Mucosa of stomach (tissue), 1 donor: ENCODE data around the gene CD27.

ENCODE experiments used
- H3K27me3 ChIP-seq: one replicate; pipeline ENCODE4 v1.7.0; 2013; ENCODE audit warnings: mild to moderate bottlenecking, low read length; ENCODE audit not compliant: control insufficient read depth, insufficient read depth
- H3K36me3 ChIP-seq: one replicate; pipeline ENCODE4 v1.7.0; 2013; ENCODE audit warnings: low read length; ENCODE audit not compliant: control insufficient read depth, insufficient read depth
- H3K4me1 ChIP-seq: one replicate; pipeline ENCODE4 v1.7.0; 2013; ENCODE audit warnings: mild to moderate bottlenecking, low read length; ENCODE audit not compliant: control insufficient read depth, insufficient read depth
- H3K4me3 ChIP-seq: one replicate; pipeline ENCODE4 v1.7.0; 2013; ENCODE audit warnings: low read length
- H3K9ac ChIP-seq: one replicate; pipeline ENCODE4 v1.7.0; 2013; ENCODE audit warnings: mild to moderate bottlenecking, low read length, moderate library complexity
- H3K9me3 ChIP-seq: one replicate; pipeline ENCODE4 v1.7.0; 2013; ENCODE audit warnings: mild to moderate bottlenecking, low read length, moderate library complexity; ENCODE audit not compliant: control insufficient read depth
- donor health status: Pancreatic carcinoma.

Gene CD27

DNA sequence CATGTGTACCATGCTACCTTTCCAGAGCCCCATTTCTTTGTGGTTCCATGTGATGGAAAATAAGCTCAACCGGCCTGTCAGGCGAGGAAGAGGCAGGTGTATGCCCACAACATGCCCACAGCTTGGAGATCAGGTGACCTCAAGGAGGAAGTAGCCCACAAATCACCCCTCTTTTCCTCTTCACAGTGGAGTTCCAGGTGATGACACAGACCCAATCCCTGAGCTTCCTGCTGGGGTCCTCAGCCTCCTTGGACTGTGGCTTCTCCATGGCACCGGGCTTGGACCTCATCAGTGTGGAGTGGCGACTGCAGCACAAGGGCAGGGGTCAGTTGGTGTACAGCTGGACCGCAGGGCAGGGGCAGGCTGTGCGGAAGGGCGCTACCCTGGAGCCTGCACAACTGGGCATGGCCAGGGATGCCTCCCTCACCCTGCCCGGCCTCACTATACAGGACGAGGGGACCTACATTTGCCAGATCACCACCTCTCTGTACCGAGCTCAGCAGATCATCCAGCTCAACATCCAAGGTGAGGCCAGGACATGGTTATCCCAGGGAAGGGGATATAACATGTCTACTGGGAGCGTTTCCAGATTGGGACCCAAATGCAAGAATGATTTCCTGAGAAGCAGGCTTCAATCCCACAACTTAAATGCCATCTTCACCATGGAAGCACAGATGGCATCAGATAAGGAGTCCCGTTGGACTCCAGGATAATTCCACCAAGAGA lies 12.6 kb downstream of the CD27 start:
- peaks cover 19% of the 10 kb centered on the region for H3K4me1 ChIP-seq
- H3K4me3 ChIP-seq, result no peak overlapping the region
- peaks cover 38% of the 10 kb centered on the region for H3K36me3 ChIP-seq
- H3K9me3 ChIP-seq, result no peaks in the 10 kb centered on the region
- H3K9ac ChIP-seq, result no peak overlapping the region
- no peaks in the 10 kb centered on the region for H3K27me3 ChIP-seq

DNA sequence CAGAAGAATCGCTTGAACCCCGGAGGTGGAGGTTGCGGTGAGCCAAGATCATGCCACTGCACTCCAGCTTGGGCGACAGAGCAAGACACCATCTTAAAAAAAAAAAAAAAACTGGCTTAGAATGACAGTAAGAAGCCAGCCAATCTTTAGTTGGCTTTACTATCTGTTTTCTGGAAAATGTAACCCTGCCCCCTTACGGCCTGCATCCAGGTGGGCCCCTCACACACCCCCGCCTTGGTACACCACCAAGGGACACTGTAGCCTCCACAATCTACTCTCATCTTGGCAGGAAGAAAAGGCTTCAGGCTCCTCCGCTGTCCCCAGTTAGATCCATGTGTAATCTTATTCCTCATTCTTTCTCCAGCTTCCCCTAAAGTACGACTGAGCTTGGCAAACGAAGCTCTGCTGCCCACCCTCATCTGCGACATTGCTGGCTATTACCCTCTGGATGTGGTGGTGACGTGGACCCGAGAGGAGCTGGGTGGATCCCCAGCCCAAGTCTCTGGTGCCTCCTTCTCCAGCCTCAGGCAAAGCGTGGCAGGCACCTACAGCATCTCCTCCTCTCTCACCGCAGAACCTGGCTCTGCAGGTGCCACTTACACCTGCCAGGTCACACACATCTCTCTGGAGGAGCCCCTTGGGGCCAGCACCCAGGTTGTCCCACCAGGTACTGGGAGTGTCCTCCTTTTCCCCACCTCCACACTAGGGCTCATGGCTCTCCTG lies 13.7 kb downstream of the CD27 start:
- peaks cover 38% of the 10 kb centered on the region for H3K36me3 ChIP-seq
- no peaks in the 10 kb centered on the region for H3K27me3 ChIP-seq
- peaks cover 9% of the 10 kb centered on the region for H3K4me1 ChIP-seq
- no peak overlapping the region for H3K9ac ChIP-seq
- H3K4me3 ChIP-seq, result no peak overlapping the region
- no peaks in the 10 kb centered on the region for H3K9me3 ChIP-seq

DNA sequence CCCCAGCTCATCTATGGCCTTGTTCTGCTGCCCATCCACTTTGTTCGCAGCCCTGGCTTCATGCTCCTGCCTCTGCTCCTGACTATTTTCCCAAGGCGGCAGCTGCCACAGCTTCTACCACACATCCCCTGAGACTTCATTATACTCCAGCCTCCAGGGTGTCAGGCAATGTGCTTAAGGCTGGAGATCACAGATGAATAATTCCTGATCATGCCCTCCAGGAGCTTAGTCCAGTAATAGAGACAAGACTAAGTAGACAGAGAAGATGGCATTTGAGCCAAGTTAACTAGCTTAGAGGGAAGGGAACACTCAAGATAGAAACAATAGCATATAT lies 14.2 kb downstream of the CD27 start:
- Histone ChIP-seq H3K4me1 (peaks cover 8% of the 10 kb centered on the region), H3K4me3 (no peak overlapping the region), H3K9ac (no peak overlapping the region), H3K9me3 (no peaks in the 10 kb centered on the region), H3K27me3 (no peaks in the 10 kb centered on the region), H3K36me3 (peaks cover 40% of the 10 kb centered on the region)

GRCh38 chr12:6460751-6461371 lies 16.1 kb downstream of the CD27 start:
- no peaks in the 10 kb centered on the region for H3K9me3 ChIP-seq
- no peak overlapping the region for H3K4me3 ChIP-seq
- peaks cover 41% of the 10 kb centered on the region for H3K36me3 ChIP-seq
- no peaks in the 10 kb centered on the region for H3K27me3 ChIP-seq
- peaks cover 8% of the 10 kb centered on the region for H3K4me1 ChIP-seq
- no peak overlapping the region for H3K9ac ChIP-seq

DNA sequence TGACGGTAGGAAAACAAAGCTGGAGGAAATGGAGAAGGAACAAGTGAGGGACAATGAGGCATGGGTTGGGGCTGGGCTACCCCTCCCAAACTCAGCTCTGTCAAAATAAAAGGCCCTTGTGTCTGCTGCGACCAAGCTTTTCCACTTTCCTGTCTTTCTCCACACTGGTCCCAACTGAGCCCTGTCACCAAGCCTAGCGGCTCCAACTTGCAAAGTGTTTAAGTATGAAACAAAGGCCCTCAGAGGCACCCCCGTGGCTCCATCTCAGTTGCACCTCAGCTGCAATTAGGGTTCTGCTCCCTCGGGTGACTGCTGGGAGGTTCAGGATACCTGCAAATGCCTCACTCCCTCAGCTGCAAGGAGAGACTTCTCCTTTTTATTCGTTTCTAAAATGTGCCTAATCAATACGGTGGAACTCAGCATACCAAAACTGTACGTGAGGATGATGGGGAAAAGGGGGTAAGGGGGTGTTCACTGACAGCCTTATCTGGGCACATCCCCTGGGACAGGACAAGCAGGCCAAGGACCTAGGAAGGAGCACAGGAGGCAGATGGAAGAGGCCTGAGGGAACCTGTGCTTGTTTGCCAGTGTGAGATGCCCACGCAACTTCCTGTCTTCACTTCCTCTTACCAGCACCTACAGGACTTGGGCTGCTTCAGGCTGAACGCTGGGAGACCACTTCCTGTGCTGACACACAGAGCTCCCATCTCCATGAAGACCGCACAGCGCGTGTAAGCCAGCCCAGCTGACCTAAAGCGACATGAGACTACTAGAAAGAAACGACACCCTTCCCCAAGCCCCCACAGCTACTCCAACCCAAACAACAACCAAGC lies 16.9 kb downstream of the CD27 start:
- Histone ChIP-seq H3K4me1 (peaks cover 8% of the 10 kb centered on the region), H3K9ac (no peak overlapping the region), H3K9me3 (no peaks in the 10 kb centered on the region), H3K4me3 (no peak overlapping the region), H3K36me3 (peaks cover 41% of the 10 kb centered on the region), H3K27me3 (no peaks in the 10 kb centered on the region)

- peaks cover 40% of the 10 kb centered on the region for H3K36me3 ChIP-seq
- H3K4me1 ChIP-seq, result peaks cover 8% of the 10 kb centered on the region
- no peak overlapping the region for H3K9ac ChIP-seq
- H3K4me3 ChIP-seq, result no peak overlapping the region
- no peaks in the 10 kb centered on the region for H3K9me3 ChIP-seq
- no peaks in the 10 kb centered on the region for H3K27me3 ChIP-seq
These were observed 17.7 kb downstream of the CD27 start for GRCh38 chr12:6462234-6462995.

DNA sequence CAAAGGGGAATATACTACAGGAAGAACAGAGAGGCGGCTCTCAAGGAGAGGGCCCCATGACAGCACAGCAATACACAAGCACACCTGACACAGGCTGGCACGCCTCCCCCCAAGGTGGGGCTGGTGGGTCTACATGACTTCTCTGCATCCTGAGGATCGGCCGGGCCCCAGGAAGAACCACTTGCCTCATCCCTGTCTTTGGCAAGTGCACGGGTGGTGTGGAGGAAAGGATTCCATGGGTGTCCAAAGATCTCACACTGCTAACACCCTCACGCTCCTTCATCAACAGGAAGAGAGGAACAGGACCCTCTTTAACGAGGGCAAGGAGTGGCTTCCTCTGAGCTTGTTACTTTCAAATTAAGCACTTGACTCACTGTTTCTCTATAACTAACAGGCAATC lies 18.5 kb downstream of the CD27 start:
- H3K36me3 ChIP-seq, result peaks cover 35% of the 10 kb centered on the region
- no peaks in the 10 kb centered on the region for H3K9me3 ChIP-seq
- H3K27me3 ChIP-seq, result no peaks in the 10 kb centered on the region
- H3K4me3 ChIP-seq, result no peak overlapping the region
- H3K9ac ChIP-seq, result no peak overlapping the region
- peaks cover 12% of the 10 kb centered on the region for H3K4me1 ChIP-seq

GRCh38 chr12:6463858-6464257 lies 19.1 kb downstream of the CD27 start:
- Histone ChIP-seq H3K9ac (no peak overlapping the region), H3K36me3 (peaks cover 29% of the 10 kb centered on the region), H3K4me1 (peaks cover 19% of the 10 kb centered on the region), H3K9me3 (no peaks in the 10 kb centered on the region), H3K4me3 (no peak overlapping the region), H3K27me3 (no peaks in the 10 kb centered on the region)

- Histone ChIP-seq H3K9me3 (no peaks in the 10 kb centered on the region), H3K36me3 (peaks cover 28% of the 10 kb centered on the region), H3K4me1 (peaks cover 23% of the 10 kb centered on the region), H3K4me3 (no peak overlapping the region), H3K9ac (no peak overlapping the region), H3K27me3 (no peaks in the 10 kb centered on the region)
These were observed 19.8 kb downstream of the CD27 start for GRCh38 chr12:6464531-6464930.

- Histone ChIP-seq H3K9ac (no peak overlapping the region), H3K4me1 (peaks cover 22% of the 10 kb centered on the region)
These were observed 20.9 kb downstream of the CD27 start for GRCh38 chr12:6465467-6466183.

GRCh38 chr12:6466184-6466573 lies 21.4 kb downstream of the CD27 start:
- H3K27me3 ChIP-seq, result no peaks in the 10 kb centered on the region
- H3K9me3 ChIP-seq, result no peaks in the 10 kb centered on the region
- no peak overlapping the region for H3K9ac ChIP-seq
- peaks cover 22% of the 10 kb centered on the region for H3K36me3 ChIP-seq
- H3K4me3 ChIP-seq, result no peak overlapping the region
- peaks cover 16% of the 10 kb centered on the region for H3K4me1 ChIP-seq

More at GRCh38 chr12:6465467-6466183, 20.9 kb downstream of the CD27 start:
- H3K4me3 ChIP-seq, result no peak overlapping the region
- H3K9me3 ChIP-seq, result no peaks in the 10 kb centered on the region
- peaks cover 26% of the 10 kb centered on the region for H3K36me3 ChIP-seq
- H3K27me3 ChIP-seq, result no peaks in the 10 kb centered on the region
